T-helper 2 cell (primary cell): ENCODE measurements around the gene MUS81.
A peak's percentile ranks its signal among the peaks of the same experiment; 100 is the strongest.
"Not testable (repeated sequence)": the region's sequence is repeated elsewhere in the genome, so short reads cannot be mapped to it uniquely, and the experiment has no call there.

Source experiments
- DNase-seq, 5 experiments: peaks; one replicate each; pipeline versions ENCODE4 v3.0.0 to v3.0.0-alpha.2; 2012 to 2022

Gene MUS81

GRCh38 chr11:65847746-65848145 is 12.5 kb upstream of the MUS81 start:
- DNase-seq: no peak

- not testable (repeated sequence) for DNase-seq
Observed at GRCh38 chr11:65848693-65849092, 11.5 kb upstream of the MUS81 start.

GRCh38 chr11:65849366-65849765 is 10.9 kb upstream of the MUS81 start:
- DNase-seq: no peak

GRCh38 chr11:65849771-65850216 is 10.4 kb upstream of the MUS81 start:
- no peak for DNase-seq

GRCh38 chr11:65850217-65851082 is 9.8 kb upstream of the MUS81 start:
- no peak for DNase-seq

- DNase-seq: no peak
Observed at GRCh38 chr11:65851083-65851579, 9.1 kb upstream of the MUS81 start.

GRCh38 chr11:65851811-65852507 is 8.3 kb upstream of the MUS81 start:
- DNase-seq: no peak

- no peak for DNase-seq
Observed at GRCh38 chr11:65852508-65853245, 7.6 kb upstream of the MUS81 start.

- DNase-seq: no peak
Observed at GRCh38 chr11:65853246-65853979, 6.8 kb upstream of the MUS81 start.

- no peak for DNase-seq
Observed at GRCh38 chr11:65854161-65854592, 6.1 kb upstream of the MUS81 start.

- no peak for DNase-seq
Observed at GRCh38 chr11:65854852-65855837, 5.1 kb upstream of the MUS81 start.

- DNase-seq: no peak
Observed at GRCh38 chr11:65855927-65856363, 4.3 kb upstream of the MUS81 start.

GRCh38 chr11:65856689-65857499 is 3.3 kb upstream of the MUS81 start:
- DNase-seq: peak; percentile 66 to 90 (median 77)

GRCh38 chr11:65857500-65857852 is 2.8 kb upstream of the MUS81 start:
- peak in 4 of 5 experiments; percentile 49 to 76 (median 55) for DNase-seq

GRCh38 chr11:65857853-65858680 is 2.2 kb upstream of the MUS81 start, which contains the start of gene CFL1:
TSS of gene CFL1 (minus strand) at chr11:65858180. CDS start at chr11:65858099, 81 bp downstream.
- peak; percentile 94 to 99 (median 96) for DNase-seq

GRCh38 chr11:65858681-65859087 is 1.5 kb upstream of the MUS81 start:
- DNase-seq: no peak

GRCh38 chr11:65859095-65859811 is 980 bp upstream of the MUS81 start:
- peak; percentile 94 to 99 (median 96) for DNase-seq

GRCh38 chr11:65859812-65860277 is 388 bp upstream of the MUS81 start:
- no peak for DNase-seq
